Body of pancreas (tissue), 4 donors: ENCODE measurements around the gene FMNL2. TPM values are rescaled to one million over a fixed set of nuclear protein-coding genes. Genes with fewer than 3 reads are reported as not detected.

Experiments used
- ATAC-seq: fragments of 150-250 bp; one replicate; pipeline ENCODE4 v1.9.1; 2016
- DNase-seq, 4 donors: peaks; one replicate each; pipeline ENCODE4 v3.0.0-alpha.2; 2019
- H3K27ac ChIP-seq, 4 donors: fragments of 200-600 bp; sonication (generic); 1 replicate in 3 of 4; 2 replicates in 1 of 4; pipeline versions ENCODE4 v1.5.1 to v1.6.1; 2016 to 2019; ENCODE audit warnings: mild to moderate bottlenecking in 1 of 4, mixed read lengths in 1 of 4, moderate library complexity in 1 of 4
- H3K27me3 ChIP-seq, 2 donors: fragments of 200-600 bp; sonication (generic); one replicate each; pipeline ENCODE4 v1.6.0; 2016; ENCODE audit warnings: mild to moderate bottlenecking in 1 of 2
- H3K36me3 ChIP-seq, 2 donors: fragments of 200-600 bp; sonication (generic); replicated peaks in 1 of 2; 2 replicates each; pipeline ENCODE4 v1.5.1; 2016; ENCODE audit warnings: low read depth in 2 of 2; ENCODE audit not compliant: insufficient read depth in 1 of 2
- H3K4me1 ChIP-seq: fragments of 200-600 bp; sonication (generic); one replicate; pipeline ENCODE4 v1.6.0; 2016
- H3K4me3 ChIP-seq, 2 donors: fragments of 200-600 bp; sonication (generic); 1 replicate in 1 of 2; 2 replicates in 1 of 2; pipeline ENCODE4 v1.5.1; 2016 to 2019
- H3K9me3 ChIP-seq, 3 donors: fragments of 200-600 bp; sonication (generic); 1 replicate in 2 of 3; 2 replicates in 1 of 3; pipeline ENCODE4 v1.5.1; 2016
- CTCF ChIP-seq, 7 experiments: fragments of 450-650 bp in 4 of 7; fragments of 200-600 bp in 3 of 7; sonication (generic) in 3 of 7; IDR thresholded peaks; one replicate each; pipeline ENCODE4 v1.5.1; 2016 to 2019; ENCODE audit warnings: antibody characterized with exemption in 7 of 7
- POLR2A ChIP-seq, 3 donors: fragments of 450-650 bp; IDR thresholded peaks; one replicate each; pipeline ENCODE4 v1.6.1; 2016; ENCODE audit warnings: antibody characterized with exemption in 3 of 3, mild to moderate bottlenecking in 2 of 3
- WGBS, 2 donors: methylation state at CpG; one replicate each; pipeline ENCODE4 v1.1.5; 2017; 5-methylcytosine and 5-hydroxymethylcytosine counted together
- intact Hi-C: fragments of 100-400 bp; cut with DNase I; formaldehyde crosslinking; loops from one replicate; pipeline ENCODE4 v1.15.1; 2023
- total RNA-seq, 2 donors: library from RNA; depleted of rRNA; stranded (reverse); fragments of >200 nt; gene quantifications; one replicate each; pipeline ENCODE4 v1.1.0, GENCODE V29; 2016

The FMNL2 gene
- total RNA-seq, 2 donors from 2014 or later = 13.5 to 44.4 TPM

GRCh38 chr2:152490686-152491455 lies 155.9 kb downstream of the FMNL2 start:
- Histone ChIP-seq H3K4me3 (no peak overlapping the region), H3K27ac (no peak overlapping the region), H3K36me3 (no peaks in the 10 kb centered on the region), H3K9me3 (no peaks in the 10 kb centered on the region), H3K4me1 (peaks cover 24% of the 10 kb centered on the region), H3K27me3 (no peaks in the 10 kb centered on the region)
- ATAC-seq (no peak), DNase-seq (no peak)
- intact Hi-C loops = no loop called here
- 56 to 64% methylated on average over 6 of the region's 6 CpGs for WGBS, 2 donors
- TF ChIP-seq CTCF (IDR thresholded peaks at IDR 0.05) = no peak
- no peak for TF ChIP-seq POLR2A (IDR thresholded peaks at IDR 0.05)

- 60 to 83% methylated on average over 5 of the region's 5 CpGs for WGBS, 2 donors
- Histone ChIP-seq H3K36me3 (no peaks in the 10 kb centered on the region), H3K9me3 (no peaks in the 10 kb centered on the region), H3K4me1 (peaks cover 11% of the 10 kb centered on the region), H3K27ac (no peak overlapping the region), H3K27me3 (no peaks in the 10 kb centered on the region), H3K4me3 (no peak overlapping the region)
- TF ChIP-seq POLR2A (IDR thresholded peaks at IDR 0.05) (no peak), CTCF (IDR thresholded peaks at IDR 0.05) (no peak)
- ATAC-seq (no peak), DNase-seq (no peak)
- intact Hi-C loops = no loop called here
Measured at GRCh38 chr2:152492131-152492530, 157.2 kb downstream of the FMNL2 start.

- no peak for TF ChIP-seq POLR2A (IDR thresholded peaks at IDR 0.05)
- TF ChIP-seq CTCF (IDR thresholded peaks at IDR 0.05) = no peak
- Histone ChIP-seq H3K27me3 (no peaks in the 10 kb centered on the region), H3K36me3 (no peaks in the 10 kb centered on the region), H3K4me3 (no peak overlapping the region), H3K27ac (no peak overlapping the region), H3K4me1 (peaks cover 16% of the 10 kb centered on the region), H3K9me3 (no peaks in the 10 kb centered on the region)
- intact Hi-C loops = no loop called here
- ATAC-seq (no peak), DNase-seq (no peak)
- 76 to 79% methylated on average over 2 of the region's 2 CpGs for WGBS, 2 donors
Measured at GRCh38 chr2:152492911-152493310, 157.9 kb downstream of the FMNL2 start.

GRCh38 chr2:152493417-152493816 lies 158.4 kb downstream of the FMNL2 start:
- no peak for ATAC-seq
- DNase-seq = no peak
- WGBS, 2 donors = 85 to 89% methylated on average over 2 of the region's 2 CpGs
- H3K27ac ChIP-seq = no peak overlapping the region
- intact Hi-C loops = no loop called here
- H3K27me3 ChIP-seq = no peaks in the 10 kb centered on the region
- no peak overlapping the region for H3K4me3 ChIP-seq
- no peaks in the 10 kb centered on the region for H3K36me3 ChIP-seq
- TF ChIP-seq POLR2A (IDR thresholded peaks at IDR 0.05) = no peak
- H3K9me3 ChIP-seq = no peaks in the 10 kb centered on the region
- H3K4me1 ChIP-seq = peaks cover 14% of the 10 kb centered on the region

- H3K27me3 ChIP-seq = no peaks in the 10 kb centered on the region
- H3K4me1 ChIP-seq = peaks cover 14% of the 10 kb centered on the region
- H3K27ac ChIP-seq = no peak overlapping the region
- H3K4me3 ChIP-seq = no peak overlapping the region
- intact Hi-C loops = no loop called here
- no peaks in the 10 kb centered on the region for H3K9me3 ChIP-seq
- WGBS, 2 donors = 80 to 88% methylated on average over 2 of the region's 2 CpGs
- no peak for ATAC-seq
- TF ChIP-seq POLR2A (IDR thresholded peaks at IDR 0.05) (no peak), CTCF (IDR thresholded peaks at IDR 0.05) (no peak)
- no peaks in the 10 kb centered on the region for H3K36me3 ChIP-seq
- no peak for DNase-seq
Measured at GRCh38 chr2:152493945-152494528, 159.1 kb downstream of the FMNL2 start.
